ENCODE results near the gene SET.

- TF ChIP-seq CTCF (IDR thresholded peaks at IDR 0.05) (no peak), POLR2A (IDR thresholded peaks at IDR 0.05) (no peak)
These were observed 1.6 kb downstream of the SET start for GRCh38 chr9:128690684-128691034.

Measured in Peyer's patch (tissue), 4 donors.